ENCODE measurements around the gene ABHD15.

DNA sequence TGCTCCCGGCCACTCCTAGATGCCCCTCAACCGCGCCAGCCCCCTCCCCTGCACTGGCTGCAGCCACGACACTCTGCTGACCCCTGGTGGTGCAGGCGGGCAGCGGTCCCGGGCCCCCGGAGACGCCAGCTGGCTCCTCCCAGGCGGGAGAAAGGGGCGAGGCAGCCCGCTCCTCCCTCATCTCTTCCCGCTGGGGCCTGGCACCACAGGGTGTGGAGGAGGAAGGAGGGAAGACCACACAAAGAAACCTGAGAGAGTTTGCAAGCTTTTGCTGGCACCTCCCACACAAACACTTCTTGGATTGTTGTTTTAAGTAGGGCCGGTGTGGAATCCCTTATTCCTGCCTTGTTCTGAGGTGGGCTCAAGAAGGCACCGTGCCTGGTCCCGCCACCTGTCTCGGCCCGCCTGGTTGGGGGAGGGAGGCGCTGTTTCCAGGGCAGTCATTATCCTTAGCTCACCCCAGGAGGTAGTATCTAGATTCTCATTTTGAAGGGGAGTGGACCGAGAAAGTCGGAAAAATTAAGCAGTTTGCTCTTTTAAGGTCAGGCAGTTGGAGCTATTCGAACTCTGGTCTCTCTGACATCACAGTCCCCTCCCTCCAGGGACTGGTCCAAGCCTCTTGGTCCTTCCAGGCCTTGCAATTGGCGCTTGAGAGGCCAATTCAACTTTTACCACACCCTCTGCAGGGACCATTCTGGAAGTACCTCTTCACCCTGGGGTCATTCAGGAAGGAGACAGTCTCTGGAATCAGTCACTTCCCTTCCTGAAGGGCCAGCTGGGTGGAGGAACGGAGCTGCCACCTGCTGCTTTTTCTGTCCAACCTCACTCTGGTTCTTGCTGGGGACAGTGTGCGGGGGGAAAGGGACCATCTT, 25.1 kb upstream of the ABHD15 start:
- peak; percentile 91 for TF ChIP-seq CTCF (conservative IDR thresholded peaks at IDR 0.05)
- no peak for TF ChIP-seq EZH2 (IDR thresholded peaks at IDR 0.05; ENCODE audit: low read depth)

All from PC-9 (cell line).